HG03521 (cell line): Measurements from ENCODE around the gene CC2D2B.
"Not testable (repeated sequence)": the region's sequence is repeated elsewhere in the genome, so short reads cannot be mapped to it uniquely, and the experiment has no call there.

Experiments
- ATAC-seq: cut with Tn5 transposase; IDR thresholded peaks from one replicate; pipeline ENCODE4 v1.9.1; 2021; ENCODE audit warnings: mild to moderate bottlenecking, moderate library complexity; ENCODE audit not compliant: unreplicated experiment

The CC2D2B gene

DNA sequence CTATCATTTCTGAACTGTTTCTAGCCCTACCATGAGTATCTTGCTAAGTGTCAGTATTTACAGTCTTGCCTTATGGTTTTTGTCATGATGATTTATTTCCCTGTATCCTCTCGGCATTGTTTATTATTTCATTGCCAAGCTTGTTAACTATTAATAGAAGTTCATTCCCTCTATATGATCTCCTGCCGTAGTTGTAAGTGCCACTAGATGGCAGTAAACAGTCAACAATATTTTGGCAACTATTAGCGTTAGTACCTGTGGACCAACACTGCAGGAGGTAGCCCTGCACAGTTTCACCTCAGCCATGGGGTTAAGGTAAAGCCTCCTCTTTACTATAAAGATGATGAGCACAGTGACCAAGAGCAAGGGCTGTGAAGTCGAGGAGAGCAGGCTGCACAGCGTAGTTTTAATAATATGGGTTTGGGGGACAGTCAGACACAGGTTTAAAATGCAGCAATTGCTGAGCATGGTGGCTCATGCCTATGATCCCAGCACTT lies 109.5 kb downstream of the CC2D2B start:
- no peak for ATAC-seq

GRCh38 chr10:96021332-96021731 lies 113.6 kb downstream of the CC2D2B start:
- no peak for ATAC-seq

DNA sequence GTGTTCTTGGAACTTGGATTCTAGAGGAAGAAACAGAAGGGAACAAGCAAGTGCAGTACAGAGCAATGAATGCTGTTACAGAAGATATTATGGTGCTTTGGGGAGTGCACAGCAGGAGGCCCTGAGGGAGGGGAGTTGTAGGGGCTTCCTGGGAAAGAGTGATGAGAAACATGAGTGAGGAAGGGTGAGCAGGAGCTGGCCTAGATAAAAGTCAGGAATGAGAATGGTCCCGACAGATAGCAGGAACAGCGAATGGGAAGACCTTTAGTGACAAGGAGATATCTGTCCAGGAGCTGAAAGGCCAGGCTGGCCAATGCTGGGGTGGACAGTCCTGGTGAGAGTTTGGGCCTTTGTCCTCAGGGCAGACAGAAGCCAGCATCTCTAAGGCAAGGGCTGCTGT lies 115.0 kb downstream of the CC2D2B start:
- ATAC-seq: no peak

- ATAC-seq: no peak
Observed at GRCh38 chr10:96023168-96023567, 115.4 kb downstream of the CC2D2B start.

GRCh38 chr10:96025566-96025965 lies 117.8 kb downstream of the CC2D2B start:
- ATAC-seq: peak; percentile 80

DNA sequence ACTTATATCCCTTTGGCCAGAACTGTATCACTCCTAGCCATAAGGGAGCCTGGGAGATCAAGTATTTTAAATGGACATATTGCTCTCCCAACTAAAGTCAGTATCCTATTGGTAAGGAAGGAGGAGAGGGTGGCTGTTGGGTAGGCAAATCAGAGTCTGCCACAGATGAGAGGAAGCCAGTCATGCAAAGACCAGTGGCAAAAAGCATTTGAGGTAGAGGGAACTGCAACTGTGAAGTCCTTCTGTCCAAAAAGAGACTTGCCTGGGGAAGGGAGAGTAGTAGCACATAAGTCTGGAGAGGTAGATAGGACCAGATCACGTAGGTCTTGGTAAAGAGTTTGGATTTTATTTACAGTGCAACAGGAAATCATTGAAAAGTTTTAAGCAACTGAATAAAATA lies 126.8 kb downstream of the CC2D2B start:
- no peak for ATAC-seq

- no peak for ATAC-seq
Observed at GRCh38 chr10:96038476-96039387, 131.0 kb downstream of the CC2D2B start.

- ATAC-seq: no peak
Observed at GRCh38 chr10:96041146-96041545, 133.4 kb downstream of the CC2D2B start.

- ATAC-seq: peak; percentile 82
Observed at GRCh38 chr10:96043033-96043892, 135.5 kb downstream of the CC2D2B start, which contains the start of gene CCNJ. CCNJ (plus strand) TSS chr10:96043583; CDS start chr10:96044394, 811 bp downstream.

DNA sequence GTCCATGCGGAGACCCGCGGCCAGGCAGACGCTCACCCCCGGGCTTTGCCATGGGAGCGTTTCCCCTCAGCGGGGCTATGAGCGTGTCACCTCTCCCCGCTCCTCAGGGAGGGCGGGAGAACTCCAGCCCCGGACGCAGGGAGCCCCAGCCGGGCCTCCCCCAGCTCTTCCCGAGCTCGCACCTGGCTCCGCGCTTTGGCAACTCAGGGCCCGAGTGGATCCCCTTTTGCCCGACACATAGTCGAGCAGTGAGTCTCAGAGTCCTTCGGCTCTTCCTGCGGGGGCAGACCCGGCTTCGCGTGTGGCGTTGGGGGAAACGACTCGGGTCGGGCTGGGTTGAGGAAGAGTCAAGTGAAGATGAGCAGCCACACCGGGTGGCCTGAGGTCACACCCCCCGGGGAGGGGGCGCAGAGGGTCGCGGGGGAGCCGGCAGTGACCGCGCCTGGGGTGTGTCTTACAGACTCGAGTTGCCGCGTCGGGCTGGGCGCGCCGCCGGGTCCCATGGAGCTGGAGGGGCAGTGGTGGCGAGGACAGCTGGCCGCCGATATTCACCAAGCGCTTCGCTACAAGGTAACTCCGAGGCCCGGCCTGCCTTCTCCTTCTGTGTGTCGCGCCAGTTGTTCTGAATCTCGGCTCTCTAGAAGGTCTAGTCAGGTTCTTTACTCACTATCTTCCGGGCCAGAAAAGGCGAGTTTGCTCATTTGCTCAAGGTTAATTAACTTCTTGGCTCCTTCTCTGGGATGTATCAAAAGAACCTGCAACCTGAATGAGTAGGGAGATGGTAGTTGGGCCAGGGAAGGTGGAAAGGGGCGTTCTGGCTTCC lies 136.3 kb downstream of the CC2D2B start:
- peak; percentile 27 for ATAC-seq

GRCh38 chr10:96044736-96045135 lies 137.0 kb downstream of the CC2D2B start:
- ATAC-seq: no peak

- ATAC-seq: no peak
Observed at GRCh38 chr10:96046546-96046945, 138.8 kb downstream of the CC2D2B start.

- no peak for ATAC-seq
Observed at GRCh38 chr10:96047004-96047649, 139.4 kb downstream of the CC2D2B start.

- not testable (repeated sequence) for ATAC-seq
Observed at GRCh38 chr10:96047925-96048324, 140.2 kb downstream of the CC2D2B start.

- no peak for ATAC-seq
Observed at GRCh38 chr10:96049340-96049739, 141.6 kb downstream of the CC2D2B start.

DNA sequence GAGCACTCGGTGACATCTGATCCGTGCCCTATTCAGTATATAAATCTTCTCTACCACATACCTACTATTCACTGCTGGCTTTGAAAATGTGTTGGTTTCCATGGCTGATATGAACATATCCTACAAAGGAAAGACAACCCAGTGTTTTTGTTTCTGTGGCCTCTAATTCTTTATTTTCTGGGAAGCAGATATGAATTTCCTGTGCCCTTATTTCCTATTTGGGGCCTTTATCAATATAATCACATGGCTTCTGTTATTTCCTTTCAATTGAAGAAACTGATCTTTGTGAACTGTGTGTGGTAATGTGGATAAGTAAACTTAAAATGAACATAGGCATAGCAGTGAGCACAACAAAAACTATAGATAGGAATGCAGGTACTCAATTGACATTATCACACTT lies 146.2 kb downstream of the CC2D2B start:
- no peak for ATAC-seq

DNA sequence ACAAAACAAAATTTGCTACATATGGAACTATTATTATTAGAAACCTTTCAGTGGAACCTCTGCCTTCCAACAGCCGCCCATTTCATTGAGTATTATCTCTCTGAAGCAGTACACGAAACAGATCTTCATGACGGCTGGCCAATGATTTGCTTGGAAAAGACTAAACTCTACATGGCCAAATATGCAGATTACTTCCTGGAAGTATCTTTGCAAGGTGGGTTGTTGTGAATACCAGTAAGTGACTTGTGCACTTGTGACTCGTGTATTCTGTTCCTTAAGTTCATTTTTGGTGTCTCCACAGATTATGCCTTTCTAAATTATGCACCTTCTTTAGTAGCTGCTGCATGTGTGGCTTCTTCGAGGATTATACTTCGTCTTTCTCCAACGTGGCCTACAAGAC lies 149.0 kb downstream of the CC2D2B start:
- ATAC-seq: no peak

- ATAC-seq: no peak
Observed at GRCh38 chr10:96061232-96061631, 153.5 kb downstream of the CC2D2B start.

DNA sequence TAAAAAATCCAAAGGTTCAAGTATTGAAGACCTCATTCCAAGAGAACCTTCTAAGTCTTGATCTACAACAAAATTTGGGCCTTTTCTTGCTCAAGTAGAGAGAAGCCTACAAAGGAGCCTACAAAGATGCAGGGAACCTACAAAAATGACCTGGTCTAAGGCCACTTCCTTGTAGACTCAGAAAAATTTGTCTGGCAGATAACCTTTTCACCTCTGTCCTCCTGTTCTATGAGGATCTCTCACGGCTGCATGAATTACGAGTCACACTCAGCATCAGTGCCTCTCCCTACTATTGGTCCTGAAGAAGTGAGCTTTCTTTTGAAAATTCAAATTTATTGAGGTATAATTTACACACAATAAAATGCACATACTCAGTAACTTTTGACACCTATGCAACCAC lies 164.9 kb downstream of the CC2D2B start:
- ATAC-seq: no peak

DNA sequence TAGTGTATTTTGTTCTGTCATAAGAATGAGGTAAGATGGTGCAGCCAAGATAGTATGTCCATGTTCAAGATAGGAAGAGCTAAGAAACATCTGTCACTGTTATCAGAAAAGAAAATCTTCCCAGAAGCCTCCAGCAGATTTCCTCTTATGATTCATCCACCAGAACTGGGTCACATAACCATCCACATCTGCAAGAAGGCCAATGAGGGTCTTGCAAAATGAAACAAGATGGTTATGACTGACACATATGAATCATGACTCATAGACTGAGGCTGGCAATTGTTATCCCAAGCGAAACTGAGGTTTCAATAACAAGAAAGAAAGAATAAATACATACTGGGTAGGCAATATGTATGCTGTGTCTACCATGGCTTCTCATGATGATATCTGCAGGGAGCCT lies 165.9 kb downstream of the CC2D2B start:
- ATAC-seq: no peak
